Sigmoid colon (tissue), 3 donors: Measurements from ENCODE around the gene ITM2C.

Experiments used
- CTCF ChIP-seq, 4 experiments: fragments of 450-650 bp in 3 of 4; fragments of 200-600 bp in 1 of 4; IDR thresholded peaks; one replicate each; pipeline ENCODE4 v1.5.1; 2016 to 2019; ENCODE audit warnings: antibody characterized with exemption in 4 of 4, mild to moderate bottlenecking in 3 of 4, moderate library complexity in 2 of 4
- POLR2A ChIP-seq, 2 donors: fragments of 450-650 bp; IDR thresholded peaks; one replicate each; pipeline ENCODE4 v1.6.1; 2016; ENCODE audit warnings: antibody characterized with exemption in 2 of 2, mild to moderate bottlenecking in 2 of 2, moderate library complexity in 2 of 2

GRCh38 chr2:230913406-230914143 is 48.8 kb downstream of the ITM2C start:
- TF ChIP-seq CTCF (IDR thresholded peaks at IDR 0.05), result peak in 3 of 4 experiments; percentile 46 to 63 (median 61)
- TF ChIP-seq POLR2A (IDR thresholded peaks at IDR 0.05), result no peak
